ENCODE results near the gene PEX14. TPM values are rescaled to one million over a fixed set of nuclear protein-coding genes. Genes with fewer than 3 reads are reported as not detected.

Gene PEX14
- polyA plus RNA-seq, 1 donor from 2014 or later, result 13.5 TPM

- no peak overlapping the region for H2AFZ ChIP-seq (ENCODE audit: low read depth, low read length)
- no peaks in the 10 kb centered on the region for H3K27me3 ChIP-seq (ENCODE audit: insufficient read depth, low read depth, low read length)
- H3K27ac ChIP-seq (ENCODE audit: low read length), result no peak overlapping the region
- TF ChIP-seq REST (IDR thresholded peaks at IDR 0.05; ENCODE audit: borderline replicate concordance) (no peak), POLR2AphosphoS5 (IDR thresholded peaks at IDR 0.05) (no peak), TAF1 (IDR thresholded peaks at IDR 0.05; ENCODE audit: low read depth) (no peak), RAD21 (conservative IDR thresholded peaks at IDR 0.05) (no peak), EP300 (conservative IDR thresholded peaks at IDR 0.05; ENCODE audit: poor library complexity, severe bottlenecking) (no peak), EZH2 (IDR thresholded peaks at IDR 0.05; ENCODE audit: borderline replicate concordance, insufficient read depth, low read length, poor library complexity, severe bottlenecking) (no peak), CTCF (IDR thresholded peaks at IDR 0.05; ENCODE audit: poor library complexity, severe bottlenecking) (no peak), MXI1 (conservative IDR thresholded peaks at IDR 0.05; ENCODE audit: poor library complexity, severe bottlenecking) (no peak), SMC3 (conservative IDR thresholded peaks at IDR 0.05; ENCODE audit: poor library complexity) (no peak)
- H3F3A ChIP-seq (ENCODE audit: insufficient read depth, low read length, poor library complexity, severe bottlenecking), result no peaks in the 10 kb centered on the region
- H4K20me1 ChIP-seq (ENCODE audit: insufficient read depth), result no peaks in the 10 kb centered on the region
- H3K9ac ChIP-seq (ENCODE audit: low read length), result no peak overlapping the region
- H3K9me2 ChIP-seq (ENCODE audit: insufficient read depth, low read length), result no peaks in the 10 kb centered on the region
- H3K36me3 ChIP-seq (ENCODE audit: insufficient read depth, low read length), result no peaks in the 10 kb centered on the region
- H3K4me2 ChIP-seq (ENCODE audit: low read length), result no peak overlapping the region
- peaks cover 3% of the 10 kb centered on the region for H3K9me3 ChIP-seq (ENCODE audit: low read length)
- no peaks in the 10 kb centered on the region for H3K79me2 ChIP-seq (replicated peaks; ENCODE audit: insufficient read depth, low read length)
- H3K4me3 ChIP-seq (ENCODE audit: low read length), result no peak overlapping the region
Observed at GRCh38 chr1:10639011-10639774, 164.4 kb downstream of the PEX14 start.

GRCh38 chr1:10639775-10640578, 165.2 kb downstream of the PEX14 start:
- no peak overlapping the region for H3K9ac ChIP-seq (ENCODE audit: low read length)
- no peak overlapping the region for H3K27ac ChIP-seq (ENCODE audit: low read length)
- no peaks in the 10 kb centered on the region for H3F3A ChIP-seq (ENCODE audit: insufficient read depth, low read length, poor library complexity, severe bottlenecking)
- H3K9me3 ChIP-seq (ENCODE audit: low read length), result peaks cover 3% of the 10 kb centered on the region
- H3K79me2 ChIP-seq (replicated peaks; ENCODE audit: insufficient read depth, low read length), result no peaks in the 10 kb centered on the region
- no peaks in the 10 kb centered on the region for H4K20me1 ChIP-seq (ENCODE audit: insufficient read depth)
- no peak overlapping the region for H2AFZ ChIP-seq (ENCODE audit: low read depth, low read length)
- no peak overlapping the region for H3K4me3 ChIP-seq (ENCODE audit: low read length)
- H3K4me2 ChIP-seq (ENCODE audit: low read length), result no peak overlapping the region
- H3K27me3 ChIP-seq (ENCODE audit: insufficient read depth, low read depth, low read length), result no peaks in the 10 kb centered on the region
- H3K36me3 ChIP-seq (ENCODE audit: insufficient read depth, low read length), result no peaks in the 10 kb centered on the region
- TF ChIP-seq CTCF (IDR thresholded peaks at IDR 0.05; ENCODE audit: poor library complexity, severe bottlenecking), result no peak
- TF ChIP-seq POLR2AphosphoS5 (IDR thresholded peaks at IDR 0.05), result no peak
- no peak for TF ChIP-seq MXI1 (conservative IDR thresholded peaks at IDR 0.05; ENCODE audit: poor library complexity, severe bottlenecking)
- no peak for TF ChIP-seq RAD21 (conservative IDR thresholded peaks at IDR 0.05)
- no peaks in the 10 kb centered on the region for H3K9me2 ChIP-seq (ENCODE audit: insufficient read depth, low read length)
